MG63 (cell line): ENCODE results near the gene KLHL26. TPM values are rescaled to one million over a fixed set of nuclear protein-coding genes. Genes with fewer than 3 reads are reported as not detected.
A peak's percentile ranks its signal among the peaks of the same experiment; 100 is the strongest.

Experiments used
- DNase-seq: peaks from one replicate; pipeline ENCODE4 v3.0.0-alpha.2; 2020
- H3K27me3 ChIP-seq: fragments of 250-450 bp; sonication (Bioruptor Pico); 2 replicates; pipeline ENCODE4 v1.5.1; 2020; ENCODE audit warnings: mild to moderate bottlenecking, moderate library complexity
- H3K36me3 ChIP-seq: fragments of 250-450 bp; sonication (Bioruptor Pico); 2 replicates; pipeline ENCODE4 v1.5.1; 2020; ENCODE audit warnings: mild to moderate bottlenecking, moderate library complexity
- H3K4me3 ChIP-seq: fragments of 250-450 bp; sonication (Bioruptor Pico); 2 replicates; pipeline ENCODE4 v1.5.1; 2020; ENCODE audit warnings: mild to moderate bottlenecking, moderate library complexity
- H3K9me3 ChIP-seq: fragments of 250-450 bp; sonication (Bioruptor Pico); 2 replicates; pipeline ENCODE4 v1.5.1; 2020; ENCODE audit warnings: mild to moderate bottlenecking, moderate library complexity
- total RNA-seq: library from RNA; depleted of rRNA; stranded (reverse); fragments of >200 nt; shearing (Covaris generic); gene quantifications from 2 replicates; pipeline ENCODE4 v1.2.3, GENCODE V29; 2014; ENCODE audit warnings: low replicate concordance

KLHL26 gene
- total RNA-seq, 1 experiment from 2014 or later: 8.6 TPM

- DNase-seq: no peak
- Histone ChIP-seq H3K4me3 (no peak overlapping the region), H3K27me3 (no peaks in the 10 kb centered on the region), H3K36me3 (peaks cover 6% of the 10 kb centered on the region), H3K9me3 (no peaks in the 10 kb centered on the region)
Observed at GRCh38 chr19:18663940-18664530, 27.2 kb downstream of the KLHL26 start.

- no peaks in the 10 kb centered on the region for H3K27me3 ChIP-seq
- H3K4me3 ChIP-seq: no peak overlapping the region
- H3K36me3 ChIP-seq: peaks cover 12% of the 10 kb centered on the region
- no peak for DNase-seq
- no peaks in the 10 kb centered on the region for H3K9me3 ChIP-seq
Observed at GRCh38 chr19:18665771-18666202, 29.0 kb downstream of the KLHL26 start.

GRCh38 chr19:18666317-18666716 lies 29.5 kb downstream of the KLHL26 start:
- DNase-seq: no peak
- H3K9me3 ChIP-seq: no peaks in the 10 kb centered on the region
- H3K36me3 ChIP-seq: peaks cover 13% of the 10 kb centered on the region
- H3K27me3 ChIP-seq: no peaks in the 10 kb centered on the region
- no peak overlapping the region for H3K4me3 ChIP-seq

GRCh38 chr19:18666784-18667183 lies 30.0 kb downstream of the KLHL26 start:
- no peaks in the 10 kb centered on the region for H3K9me3 ChIP-seq
- DNase-seq: no peak
- H3K4me3 ChIP-seq: no peak overlapping the region
- H3K36me3 ChIP-seq: peaks cover 13% of the 10 kb centered on the region
- no peaks in the 10 kb centered on the region for H3K27me3 ChIP-seq

- Histone ChIP-seq H3K9me3 (no peaks in the 10 kb centered on the region), H3K27me3 (no peaks in the 10 kb centered on the region), H3K4me3 (no peak overlapping the region), H3K36me3 (peaks cover 13% of the 10 kb centered on the region)
- no peak for DNase-seq
Observed at GRCh38 chr19:18667531-18668251, 30.9 kb downstream of the KLHL26 start.

GRCh38 chr19:18668252-18668631 lies 31.4 kb downstream of the KLHL26 start:
- Histone ChIP-seq H3K36me3 (peaks cover 13% of the 10 kb centered on the region), H3K4me3 (no peak overlapping the region), H3K27me3 (no peaks in the 10 kb centered on the region), H3K9me3 (no peaks in the 10 kb centered on the region)
- DNase-seq: no peak

- H3K4me3 ChIP-seq: no peak overlapping the region
- no peaks in the 10 kb centered on the region for H3K27me3 ChIP-seq
- no peaks in the 10 kb centered on the region for H3K9me3 ChIP-seq
- peaks cover 13% of the 10 kb centered on the region for H3K36me3 ChIP-seq
- no peak for DNase-seq
Observed at GRCh38 chr19:18668744-18669523, 32.1 kb downstream of the KLHL26 start.

- H3K9me3 ChIP-seq: no peaks in the 10 kb centered on the region
- H3K36me3 ChIP-seq: peaks cover 13% of the 10 kb centered on the region
- no peak for DNase-seq
- no peak overlapping the region for H3K4me3 ChIP-seq
- no peaks in the 10 kb centered on the region for H3K27me3 ChIP-seq
Observed at GRCh38 chr19:18669524-18669817, 32.6 kb downstream of the KLHL26 start.

GRCh38 chr19:18669883-18670282 lies 33.1 kb downstream of the KLHL26 start:
- Histone ChIP-seq H3K9me3 (no peaks in the 10 kb centered on the region), H3K36me3 (peaks cover 13% of the 10 kb centered on the region), H3K27me3 (no peaks in the 10 kb centered on the region), H3K4me3 (no peak overlapping the region)
- no peak for DNase-seq

- no peak for DNase-seq
- no peaks in the 10 kb centered on the region for H3K9me3 ChIP-seq
- peaks cover 13% of the 10 kb centered on the region for H3K36me3 ChIP-seq
- H3K27me3 ChIP-seq: no peaks in the 10 kb centered on the region
- H3K4me3 ChIP-seq: no peak overlapping the region
Observed at GRCh38 chr19:18670312-18670711, 33.5 kb downstream of the KLHL26 start.

GRCh38 chr19:18671303-18672043 lies 34.6 kb downstream of the KLHL26 start:
- Histone ChIP-seq H3K36me3 (peaks cover 13% of the 10 kb centered on the region), H3K9me3 (no peaks in the 10 kb centered on the region), H3K4me3 (no peak overlapping the region), H3K27me3 (no peaks in the 10 kb centered on the region)
- DNase-seq: no peak

GRCh38 chr19:18672044-18672451 lies 35.2 kb downstream of the KLHL26 start:
- peaks cover 13% of the 10 kb centered on the region for H3K36me3 ChIP-seq
- no peaks in the 10 kb centered on the region for H3K9me3 ChIP-seq
- DNase-seq: no peak
- no peak overlapping the region for H3K4me3 ChIP-seq
- H3K27me3 ChIP-seq: no peaks in the 10 kb centered on the region

GRCh38 chr19:18672606-18673337 lies 35.9 kb downstream of the KLHL26 start:
- no peaks in the 10 kb centered on the region for H3K9me3 ChIP-seq
- H3K4me3 ChIP-seq: no peak overlapping the region
- H3K36me3 ChIP-seq: peaks cover 10% of the 10 kb centered on the region; the same call in 1 of the 2 replicates
- peak; percentile 87 for DNase-seq
- no peaks in the 10 kb centered on the region for H3K27me3 ChIP-seq

GRCh38 chr19:18674616-18675015 lies 37.8 kb downstream of the KLHL26 start:
- DNase-seq: no peak
- no peak overlapping the region for H3K4me3 ChIP-seq

GRCh38 chr19:18675779-18676178 lies 39.0 kb downstream of the KLHL26 start:
- Histone ChIP-seq H3K27me3 (no peaks in the 10 kb centered on the region), H3K4me3 (no peak overlapping the region), H3K36me3 (0 out of 2 replicates have a peak, but pooled peaks cover 1% of the 10 kb centered on the region), H3K9me3 (no peaks in the 10 kb centered on the region)
- no peak for DNase-seq

More at GRCh38 chr19:18674616-18675015, 37.8 kb downstream of the KLHL26 start:
- 0 out of 2 replicates have a peak, but pooled peaks cover 7% of the 10 kb centered on the region for H3K36me3 ChIP-seq
- no peaks in the 10 kb centered on the region for H3K27me3 ChIP-seq
- no peaks in the 10 kb centered on the region for H3K9me3 ChIP-seq

GRCh38 chr19:18676692-18677091 lies 39.9 kb downstream of the KLHL26 start:
- no peaks in the 10 kb centered on the region for H3K9me3 ChIP-seq
- no peaks in the 10 kb centered on the region for H3K36me3 ChIP-seq
- H3K27me3 ChIP-seq: no peaks in the 10 kb centered on the region
- H3K4me3 ChIP-seq: no peak overlapping the region
- DNase-seq: no peak
